ENCODE data around the gene NTRK2. TPM values are rescaled to one million over a fixed set of nuclear protein-coding genes. Genes with fewer than 3 reads are reported as not detected.

Gene NTRK2
- total RNA-seq, 1 donor from 2014 or later: 65.0 TPM

DNA sequence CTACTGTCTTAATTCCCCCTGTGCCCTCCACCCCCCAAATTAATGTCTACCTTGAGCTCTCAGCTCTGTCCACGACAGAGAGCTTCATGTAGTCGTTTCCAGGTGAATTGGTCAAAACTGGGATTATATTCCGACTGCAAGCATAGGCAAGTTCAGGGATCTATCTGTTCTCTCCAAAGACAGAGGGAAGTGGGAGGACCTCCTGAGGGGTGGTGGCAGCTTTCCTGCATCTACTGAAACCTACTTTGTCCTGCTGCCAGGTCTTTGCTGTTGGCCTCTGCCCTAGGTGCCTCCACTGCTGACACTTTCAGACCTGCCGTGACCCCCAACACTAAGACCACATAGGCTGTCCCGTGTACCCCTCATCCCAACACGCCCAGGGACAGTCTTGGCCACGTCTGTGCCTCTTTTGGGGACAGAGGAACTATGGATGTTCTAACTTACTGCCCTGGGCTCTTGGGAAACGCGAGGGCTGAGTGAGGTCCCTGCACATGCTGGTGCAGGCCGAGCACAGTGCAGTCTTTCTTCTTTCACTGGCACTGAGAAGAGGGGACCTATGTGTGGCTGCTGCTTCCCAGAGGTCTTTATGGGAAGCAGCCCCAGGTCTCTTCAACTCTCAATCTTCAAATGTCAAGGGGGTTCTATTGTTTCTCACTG, 125.6 kb downstream of the NTRK2 start:
- no peaks in the 10 kb centered on the region for H3K27me3 Mint-ChIP-seq (ENCODE audit: low read depth)
- peaks cover 22% of the 10 kb centered on the region for H3K4me1 Mint-ChIP-seq
- H3K4me3 Mint-ChIP-seq: no peak overlapping the region
- peaks cover 8% of the 10 kb centered on the region for H3K36me3 Mint-ChIP-seq
- H3K27ac Mint-ChIP-seq: no peak overlapping the region
- no peak for DNase-seq (ENCODE audit: low spot score in 2 of 2, unreplicated experiment in 2 of 2)
- TF ChIP-seq, protein P1, sequence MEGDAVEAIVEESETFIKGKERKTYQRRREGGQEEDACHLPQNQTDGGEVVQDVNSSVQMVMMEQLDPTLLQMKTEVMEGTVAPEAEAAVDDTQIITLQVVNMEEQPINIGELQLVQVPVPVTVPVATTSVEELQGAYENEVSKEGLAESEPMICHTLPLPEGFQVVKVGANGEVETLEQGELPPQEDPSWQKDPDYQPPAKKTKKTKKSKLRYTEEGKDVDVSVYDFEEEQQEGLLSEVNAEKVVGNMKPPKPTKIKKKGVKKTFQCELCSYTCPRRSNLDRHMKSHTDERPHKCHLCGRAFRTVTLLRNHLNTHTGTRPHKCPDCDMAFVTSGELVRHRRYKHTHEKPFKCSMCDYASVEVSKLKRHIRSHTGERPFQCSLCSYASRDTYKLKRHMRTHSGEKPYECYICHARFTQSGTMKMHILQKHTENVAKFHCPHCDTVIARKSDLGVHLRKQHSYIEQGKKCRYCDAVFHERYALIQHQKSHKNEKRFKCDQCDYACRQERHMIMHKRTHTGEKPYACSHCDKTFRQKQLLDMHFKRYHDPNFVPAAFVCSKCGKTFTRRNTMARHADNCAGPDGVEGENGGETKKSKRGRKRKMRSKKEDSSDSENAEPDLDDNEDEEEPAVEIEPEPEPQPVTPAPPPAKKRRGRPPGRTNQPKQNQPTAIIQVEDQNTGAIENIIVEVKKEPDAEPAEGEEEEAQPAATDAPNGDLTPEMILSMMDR (IDR thresholded peaks at IDR 0.05; ENCODE audit: unreplicated experiment): no peak
- peaks cover 22% of the 10 kb centered on the region for H3K9me3 Mint-ChIP-seq

DNA sequence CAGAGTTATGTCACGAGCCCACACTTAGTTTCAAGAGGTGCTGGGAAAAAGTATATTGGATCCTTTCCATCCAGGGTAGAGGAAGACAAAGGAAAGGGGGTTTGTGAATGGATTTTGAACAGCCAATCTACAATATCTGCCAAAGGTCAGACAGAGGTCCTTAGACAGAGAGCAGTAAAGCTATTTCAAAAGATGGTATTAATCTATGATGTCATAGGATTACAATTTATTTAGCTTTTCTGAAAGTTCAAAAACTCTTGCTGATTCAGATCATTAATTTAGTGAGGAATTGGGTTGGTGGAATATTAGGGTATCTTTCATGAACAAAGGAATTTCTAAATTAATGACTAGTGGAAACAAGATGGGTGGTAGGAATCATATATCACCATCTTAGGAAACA, 126.9 kb downstream of the NTRK2 start:
- no peaks in the 10 kb centered on the region for H3K27me3 Mint-ChIP-seq (ENCODE audit: low read depth)
- no peak overlapping the region for H3K4me3 Mint-ChIP-seq
- TF ChIP-seq, protein P1 (IDR thresholded peaks at IDR 0.05; ENCODE audit: unreplicated experiment): no peak
- H3K4me1 Mint-ChIP-seq: peaks cover 29% of the 10 kb centered on the region
- H3K27ac Mint-ChIP-seq: no peak overlapping the region
- H3K9me3 Mint-ChIP-seq: peaks cover 14% of the 10 kb centered on the region
- H3K36me3 Mint-ChIP-seq: peaks cover 6% of the 10 kb centered on the region
- DNase-seq (ENCODE audit: low spot score in 2 of 2, unreplicated experiment in 2 of 2): no peak

DNA sequence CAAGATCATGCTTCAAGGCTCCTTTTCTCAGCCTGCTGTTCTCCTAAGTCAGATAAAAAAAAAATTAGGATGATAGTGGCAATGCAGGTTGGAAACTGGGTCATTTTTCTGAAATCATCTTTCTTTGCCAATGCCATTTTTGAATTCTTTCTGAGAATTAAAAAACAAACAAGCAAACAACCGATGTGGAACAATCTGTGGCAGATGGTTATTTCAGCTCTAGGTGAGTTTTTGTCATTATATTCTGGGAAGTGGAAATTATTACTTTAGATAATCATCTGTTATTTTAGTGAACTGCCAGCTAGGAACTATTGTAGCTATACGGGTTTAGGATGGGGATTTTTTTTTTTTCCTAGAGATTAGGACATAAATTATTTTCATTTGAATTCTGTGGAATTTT, 129.7 kb downstream of the NTRK2 start:
- H3K9me3 Mint-ChIP-seq: peaks cover 3% of the 10 kb centered on the region
- H3K36me3 Mint-ChIP-seq: no peaks in the 10 kb centered on the region
- no peak for DNase-seq (ENCODE audit: low spot score in 2 of 2, unreplicated experiment in 2 of 2)
- no peak overlapping the region for H3K4me3 Mint-ChIP-seq
- no peak overlapping the region for H3K27ac Mint-ChIP-seq
- TF ChIP-seq, protein P1 (IDR thresholded peaks at IDR 0.05; ENCODE audit: unreplicated experiment): no peak
- peaks cover 19% of the 10 kb centered on the region for H3K4me1 Mint-ChIP-seq
- no peaks in the 10 kb centered on the region for H3K27me3 Mint-ChIP-seq (ENCODE audit: low read depth)

DNA sequence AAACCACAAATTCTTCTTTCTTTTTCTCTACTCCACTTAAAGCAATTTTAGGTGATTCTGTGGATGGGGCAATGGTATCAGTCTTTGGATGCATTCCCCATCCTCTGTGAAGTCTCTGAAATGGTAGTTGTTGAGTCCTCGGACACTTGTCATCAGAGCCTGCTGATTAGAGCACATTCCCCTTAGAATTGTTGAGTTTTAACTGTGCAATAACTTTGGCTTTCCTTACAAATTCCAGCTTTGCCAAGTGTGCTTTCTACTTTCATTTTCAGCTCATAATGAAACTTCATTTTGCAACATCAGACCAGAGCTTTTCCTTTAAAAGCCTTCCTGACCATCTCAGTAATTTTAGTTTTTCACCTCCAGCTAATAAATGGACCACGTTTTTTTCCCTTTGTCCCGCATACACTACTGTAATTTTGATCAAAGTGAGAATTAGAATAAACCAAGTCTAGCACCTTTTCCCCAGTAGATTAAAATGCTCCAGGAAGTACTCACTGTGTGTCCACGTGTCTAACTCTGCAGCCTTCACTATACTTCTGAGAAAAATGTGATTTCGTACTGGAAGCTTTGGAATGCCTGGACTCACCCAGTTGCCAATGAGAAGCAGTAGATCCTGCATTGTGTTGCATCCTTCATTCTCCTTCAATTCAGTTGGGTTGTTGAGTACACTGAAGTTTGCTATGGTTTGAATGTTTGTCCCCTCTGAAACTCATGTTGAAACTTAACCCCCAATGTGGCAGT, 135.6 kb downstream of the NTRK2 start:
- DNase-seq (ENCODE audit: low spot score in 2 of 2, unreplicated experiment in 2 of 2): no peak
- H3K27ac Mint-ChIP-seq: no peak overlapping the region
- H3K36me3 Mint-ChIP-seq: no peaks in the 10 kb centered on the region
- TF ChIP-seq, protein P1 (IDR thresholded peaks at IDR 0.05; ENCODE audit: unreplicated experiment): no peak
- H3K4me1 Mint-ChIP-seq: peaks cover 30% of the 10 kb centered on the region
- no peak overlapping the region for H3K4me3 Mint-ChIP-seq
- no peaks in the 10 kb centered on the region for H3K9me3 Mint-ChIP-seq
- H3K27me3 Mint-ChIP-seq (ENCODE audit: low read depth): no peaks in the 10 kb centered on the region

DNA sequence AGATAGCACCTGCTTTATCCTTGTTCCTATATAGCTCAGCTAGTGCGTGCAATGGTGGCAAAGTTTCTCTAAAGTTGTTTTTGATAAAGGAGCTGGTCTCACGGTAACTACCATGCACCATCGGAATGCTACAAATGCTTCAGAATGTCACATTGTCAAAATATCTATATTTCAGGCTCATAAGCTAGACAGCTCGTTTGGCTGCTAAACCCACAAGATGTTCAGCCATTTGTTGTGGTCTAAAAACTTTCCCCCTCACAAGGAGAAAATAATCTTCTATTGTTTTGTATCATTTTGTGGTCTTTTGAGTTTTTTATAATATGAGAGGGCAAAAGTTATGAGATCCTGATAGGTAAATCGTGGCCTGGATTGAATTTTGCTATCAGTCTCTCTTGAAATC, 137.9 kb downstream of the NTRK2 start:
- no peak overlapping the region for H3K4me3 Mint-ChIP-seq
- H3K27ac Mint-ChIP-seq: no peak overlapping the region
- no peaks in the 10 kb centered on the region for H3K9me3 Mint-ChIP-seq
- H3K36me3 Mint-ChIP-seq: no peaks in the 10 kb centered on the region
- peaks cover 25% of the 10 kb centered on the region for H3K4me1 Mint-ChIP-seq
- no peak for DNase-seq (ENCODE audit: low spot score in 2 of 2, unreplicated experiment in 2 of 2)
- TF ChIP-seq, protein P1 (IDR thresholded peaks at IDR 0.05; ENCODE audit: unreplicated experiment): no peak
- H3K27me3 Mint-ChIP-seq (ENCODE audit: low read depth): no peaks in the 10 kb centered on the region
